Aorta (tissue), 5 donors: ENCODE results near the gene DNER. TPM values are rescaled to one million over a fixed set of nuclear protein-coding genes. Genes with fewer than 3 reads are reported as not detected.
"Not testable (repeated sequence)": the region's sequence is repeated elsewhere in the genome, so short reads cannot be mapped to it uniquely, and the experiment has no call there.

ENCODE experiments used
- ATAC-seq: fragments of 200-7000 bp; cut with Tn5 transposase; one replicate; pipeline ENCODE4 v1.9.1; 2022; ENCODE audit warnings: moderate library complexity; ENCODE audit not compliant: low FRiP score
- DNase-seq, 2 donors: peaks; one replicate each; pipeline ENCODE4 v3.0.0-alpha.2; 2020
- H3K27ac ChIP-seq, 2 donors: one replicate each; pipeline ENCODE4 v1.5.1; 2013; ENCODE audit warnings: low read length in 2 of 2, mild to moderate bottlenecking in 2 of 2, moderate library complexity in 2 of 2, control low read depth in 1 of 2, inconsistent platforms in 1 of 2, low read depth in 1 of 2
- H3K27me3 ChIP-seq, 2 donors: one replicate each; pipeline ENCODE4 v1.6.1; 2013; ENCODE audit warnings: control low read depth in 1 of 2, low read length in 1 of 2, mild to moderate bottlenecking in 1 of 2, moderate library complexity in 1 of 2; ENCODE audit not compliant: insufficient read depth in 2 of 2, control insufficient read depth in 1 of 2
- H3K36me3 ChIP-seq, 2 donors: one replicate each; pipeline ENCODE4 v1.6.1; 2013; ENCODE audit warnings: control low read depth in 1 of 2, low read length in 1 of 2, mild to moderate bottlenecking in 1 of 2; ENCODE audit not compliant: insufficient read depth in 2 of 2, control insufficient read depth in 1 of 2
- H3K4me1 ChIP-seq, 2 donors: one replicate each; pipeline ENCODE4 v1.6.1; 2013; ENCODE audit warnings: low read length in 2 of 2, control low read depth in 1 of 2, mild to moderate bottlenecking in 1 of 2, moderate library complexity in 1 of 2; ENCODE audit not compliant: insufficient read depth in 2 of 2, control insufficient read depth in 1 of 2
- H3K4me3 ChIP-seq, 2 donors: one replicate each; pipeline ENCODE4 v1.5.1; 2013; ENCODE audit warnings: low read length in 2 of 2, control low read depth in 1 of 2, mild to moderate bottlenecking in 1 of 2
- H3K9me3 ChIP-seq: one replicate; pipeline ENCODE4 v1.6.1; 2013; ENCODE audit warnings: mild to moderate bottlenecking, low read length; ENCODE audit not compliant: control insufficient read depth
- WGBS, 2 donors: extraction: QIAGEN DNeasy Blood & Tissue Kit; methylation state at CpG; one replicate each; pipeline ENCODE4 v1.1.7; 2013; 5-methylcytosine and 5-hydroxymethylcytosine counted together
- intact Hi-C, 2 donors: fragments of 100-400 bp; cut with DNase I; formaldehyde crosslinking; loops; one replicate each; pipeline versions ENCODE4 v1.14.2 to v1.15.0; 2022
- polyA plus RNA-seq, 2 donors: library from polyadenylated mRNA; stranded (reverse); fragments of 200-250 nt; gene quantifications; one replicate each; pipeline ENCODE4 v1.2.3, GENCODE V29; 2013
- total RNA-seq, 2 donors: library from RNA; stranded (reverse); fragmentation: NEBNext Ultra II Directional; extraction: Animal tissue kit (Norgen Biotek cat#: 25700); gene quantifications; one replicate each; pipeline ENCODE4 v1.2.1, GENCODE V29; 2021
- donor health status: healthy with polysubstance abuse.
- donor health status: Bipolar disorder and iron deficiency.
- donor health status: DM: no; HTN: no; CAD: no.
- donor health status: DM: no; HTN: no; CAD: no.
- donor health status: DM: yes; HTN: yes; CAD: no.

The DNER gene
- total and polyA plus RNA-seq, 4 donors = 0.45 to 2.5 (median 1.1) TPM

GRCh38 chr2:229339618-229340017 is 374.7 kb downstream of the DNER start:
- DNase-seq (no peak), ATAC-seq (no peak)
- Histone ChIP-seq H3K4me3 (no peak overlapping the region), H3K27ac (no peak overlapping the region), H3K4me1 (no peaks in the 10 kb centered on the region), H3K27me3 (no peaks in the 10 kb centered on the region), H3K36me3 (no peaks in the 10 kb centered on the region), H3K9me3 (no peaks in the 10 kb centered on the region)
- WGBS, 2 donors = 92 to 95% methylated on average over 5 of the region's 5 CpGs
- intact Hi-C loops = loop anchor here in 1 of 2 donors (5.0 kb wide), 1 partner anchor 248 kb away; no protein-coding TSS in a partner anchor

DNA sequence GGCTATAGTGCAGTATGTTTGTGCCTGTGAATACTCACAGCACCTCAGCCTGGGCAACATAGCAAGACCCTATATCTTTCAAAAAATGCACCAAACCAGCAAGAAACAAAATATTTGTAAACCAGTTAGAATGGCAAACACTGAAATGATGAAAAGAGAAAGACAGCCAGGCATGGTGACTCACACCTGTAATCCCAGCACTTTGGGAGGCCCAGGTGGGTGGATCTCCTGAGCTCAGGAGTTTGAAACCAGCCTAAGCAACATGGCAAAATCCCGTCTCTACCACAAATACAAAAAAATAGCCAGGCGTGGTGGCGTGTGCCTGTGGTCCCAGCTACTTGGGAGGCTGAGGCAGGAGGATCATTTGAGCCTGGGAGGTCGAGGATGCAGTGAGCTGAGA is 375.2 kb downstream of the DNER start:
- 98 to 100% methylated on average over 4 of the region's 4 CpGs for WGBS, 2 donors

DNA sequence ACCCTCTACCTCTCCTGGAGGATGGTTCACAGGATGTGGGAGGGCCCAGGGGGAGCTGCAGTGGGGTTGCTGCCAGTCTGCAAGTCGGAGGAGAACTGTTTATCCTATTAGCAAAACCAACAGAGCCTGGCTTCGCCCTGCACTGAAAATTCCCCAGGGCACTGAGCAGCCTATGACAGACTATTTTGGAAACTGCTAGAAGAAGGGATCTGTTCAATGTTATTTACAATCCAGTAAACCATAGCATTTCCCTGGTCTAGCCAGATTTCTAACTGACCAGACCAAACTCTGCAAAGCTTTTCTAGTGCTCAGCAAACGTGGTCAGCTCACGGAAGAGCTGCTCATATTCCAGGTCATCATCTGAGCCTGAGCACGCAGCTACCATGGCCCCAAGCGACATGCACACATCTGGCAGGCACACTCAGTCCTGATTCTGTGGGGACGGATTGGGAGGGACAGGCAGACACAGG is 378.4 kb downstream of the DNER start:
- Histone ChIP-seq H3K9me3 (no peaks in the 10 kb centered on the region), H3K4me3 (no peak overlapping the region), H3K27me3 (no peaks in the 10 kb centered on the region), H3K36me3 (no peaks in the 10 kb centered on the region), H3K27ac (peak overlapping the region in 1 of 2 donors; percentile 89), H3K4me1 (no peaks in the 10 kb centered on the region)
- ATAC-seq (peak; percentile 36), DNase-seq (peak in 1 of 2 donors; percentile 47)
- intact Hi-C loops = no loop called here
- 3 to 5% methylated on average over 7 of the region's 7 CpGs for WGBS, 2 donors

More for the DNA sequence above, 375.2 kb downstream of the DNER start:
- ATAC-seq, H3K4me3 ChIP-seq, DNase-seq, intact Hi-C loops, H3K4me1 ChIP-seq, H3K36me3 ChIP-seq, H3K27me3 ChIP-seq, H3K27ac ChIP-seq, H3K9me3 ChIP-seq: not testable (repeated sequence)

GRCh38 chr2:229335330-229335729 is 379.0 kb downstream of the DNER start:
- peak overlapping the region in 1 of 2 donors; percentile 45 for H3K27ac ChIP-seq
- no peaks in the 10 kb centered on the region for H3K36me3 ChIP-seq
- 32 to 39% methylated on average over 7 of the region's 7 CpGs for WGBS, 2 donors
- no peaks in the 10 kb centered on the region for H3K9me3 ChIP-seq
- H3K4me1 ChIP-seq = no peaks in the 10 kb centered on the region
- ATAC-seq (no peak), DNase-seq (no peak)
- H3K4me3 ChIP-seq = no peak overlapping the region
- intact Hi-C loops = no loop called here
- H3K27me3 ChIP-seq = no peaks in the 10 kb centered on the region

DNA sequence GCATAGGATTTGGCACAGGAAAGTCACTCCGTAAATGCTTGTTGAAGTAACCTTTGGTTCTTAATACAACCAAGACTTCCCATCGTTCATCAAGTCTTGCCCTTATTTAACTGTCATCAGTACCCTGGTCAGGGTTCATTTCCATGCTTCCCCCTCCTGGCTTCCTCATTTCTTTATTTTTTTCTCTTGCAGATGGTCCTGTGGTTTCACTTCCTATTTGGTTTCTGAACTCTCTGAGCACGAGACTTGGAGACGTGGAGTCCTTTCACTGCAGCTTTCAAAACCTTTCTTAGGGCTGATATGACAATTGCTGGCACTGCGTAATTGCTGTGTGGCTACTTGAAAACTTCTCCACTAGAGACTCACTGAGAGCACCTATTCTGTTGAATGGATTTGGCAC is 383.4 kb downstream of the DNER start:
- Histone ChIP-seq H3K27ac (no peak overlapping the region), H3K27me3 (no peaks in the 10 kb centered on the region), H3K4me3 (no peak overlapping the region), H3K36me3 (no peaks in the 10 kb centered on the region), H3K4me1 (no peaks in the 10 kb centered on the region), H3K9me3 (no peaks in the 10 kb centered on the region)
- ATAC-seq (no peak), DNase-seq (no peak)
- intact Hi-C loops = no loop called here
- WGBS, 2 donors = 64 to 80% methylated on average over 5 of the region's 5 CpGs

DNA sequence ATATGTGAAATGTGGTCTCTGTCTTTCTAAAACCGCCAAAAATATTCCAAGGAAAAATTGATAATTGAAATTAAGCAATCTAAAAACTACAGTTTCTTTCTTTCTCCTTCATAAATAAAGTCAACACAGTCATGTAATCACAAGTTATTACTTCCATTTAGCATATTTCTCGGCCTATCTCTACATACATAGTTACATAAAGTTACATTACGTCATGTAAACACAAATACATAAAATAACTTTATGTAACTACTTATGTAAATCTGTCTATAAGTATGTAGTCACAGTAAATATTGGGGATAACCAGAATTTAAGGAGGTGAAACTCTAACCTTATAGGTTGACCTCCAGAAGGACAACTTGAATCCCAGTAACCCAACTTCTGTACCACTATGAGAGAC is 394.8 kb downstream of the DNER start:
- DNase-seq (no peak), ATAC-seq (no peak)
- Histone ChIP-seq H3K36me3 (no peaks in the 10 kb centered on the region), H3K9me3 (no peaks in the 10 kb centered on the region), H3K4me3 (no peak overlapping the region), H3K4me1 (no peaks in the 10 kb centered on the region), H3K27ac (no peak overlapping the region), H3K27me3 (no peaks in the 10 kb centered on the region)
- intact Hi-C loops = no loop called here
- WGBS, 2 donors = 93 to 96% methylated on average over 3 of the region's 3 CpGs

- Histone ChIP-seq H3K4me1 (no peaks in the 10 kb centered on the region), H3K9me3 (no peaks in the 10 kb centered on the region), H3K4me3 (no peak overlapping the region), H3K36me3 (no peaks in the 10 kb centered on the region), H3K27ac (no peak overlapping the region), H3K27me3 (no peaks in the 10 kb centered on the region)
- WGBS, 2 donors = 89 to 90% methylated on average over 5 of the region's 5 CpGs
- intact Hi-C loops = no loop called here
- ATAC-seq (no peak), DNase-seq (no peak)
These were observed 400.2 kb downstream of the DNER start for GRCh38 chr2:229314117-229314516.

DNA sequence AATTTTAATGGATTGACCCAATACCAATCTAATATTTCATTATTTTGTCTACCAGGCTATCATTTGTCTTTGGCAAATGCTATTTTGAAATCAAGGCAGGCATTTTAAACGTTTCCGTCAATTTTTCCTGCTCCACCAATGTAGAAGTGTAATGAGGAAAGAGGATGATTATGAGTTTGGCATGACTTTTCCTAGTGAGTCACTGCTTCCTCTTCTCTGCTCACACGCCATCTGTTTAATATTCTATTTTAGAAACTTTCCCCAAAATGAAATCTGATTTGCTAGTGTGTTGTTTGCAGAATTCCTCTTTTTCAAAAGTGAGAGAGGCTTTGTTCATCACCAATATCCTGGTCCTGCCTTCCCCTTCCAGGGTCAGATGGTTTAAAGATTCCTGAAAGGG is 400.8 kb downstream of the DNER start:
- DNase-seq (no peak), ATAC-seq (peak; percentile 64)
- Histone ChIP-seq H3K4me1 (no peaks in the 10 kb centered on the region), H3K27me3 (no peaks in the 10 kb centered on the region), H3K4me3 (no peak overlapping the region), H3K9me3 (no peaks in the 10 kb centered on the region), H3K27ac (no peak overlapping the region), H3K36me3 (no peaks in the 10 kb centered on the region)
- WGBS, 2 donors = 27 to 43% methylated on average over 3 of the region's 3 CpGs
- intact Hi-C loops = no loop called here
